SK-N-MC (cell line): Measurements from ENCODE around the gene RTL10.

ENCODE experiments used
- EZH2 ChIP-seq: fragments of 200-600 bp; sonication (generic); IDR thresholded peaks from one replicate; pipeline ENCODE4 v1.6.1; 2017; ENCODE audit warnings: antibody characterized with exemption
- POLR2AphosphoS5 ChIP-seq: IDR thresholded peaks from 2 replicates; pipeline ENCODE4 v1.6.1; 2012; ENCODE audit warnings: mild to moderate bottlenecking, low read depth, low read length, borderline replicate concordance

DNA sequence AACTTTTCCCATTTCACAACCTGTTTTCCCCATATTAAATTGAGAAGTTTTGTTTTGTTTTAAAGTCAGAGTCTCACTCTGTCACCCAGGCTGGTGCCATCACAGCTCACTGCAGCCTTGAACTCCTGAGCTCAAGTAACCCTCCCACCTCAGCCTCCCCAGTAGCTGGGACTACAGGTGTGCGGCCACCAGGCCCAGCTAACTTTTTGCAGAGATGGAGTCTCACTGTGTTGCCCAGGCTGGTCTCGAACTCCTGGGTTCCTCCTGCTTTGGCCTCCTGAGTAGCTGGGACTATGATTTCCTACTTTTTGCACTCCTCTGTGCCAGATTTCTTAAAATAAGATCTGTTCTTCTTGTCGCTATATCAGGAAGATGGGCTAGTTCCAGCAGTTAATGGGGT is 44.9 kb downstream of the RTL10 start:
- TF ChIP-seq POLR2AphosphoS5: no peak
- no peak for TF ChIP-seq EZH2
